ENCODE results near the gene HIGD1A. TPM values are rescaled to one million over a fixed set of nuclear protein-coding genes. Genes with fewer than 3 reads are reported as not detected.

HIGD1A gene
- total RNA-seq, 2 donors from 2014 or later = 46.4 to 84.4 TPM

DNA sequence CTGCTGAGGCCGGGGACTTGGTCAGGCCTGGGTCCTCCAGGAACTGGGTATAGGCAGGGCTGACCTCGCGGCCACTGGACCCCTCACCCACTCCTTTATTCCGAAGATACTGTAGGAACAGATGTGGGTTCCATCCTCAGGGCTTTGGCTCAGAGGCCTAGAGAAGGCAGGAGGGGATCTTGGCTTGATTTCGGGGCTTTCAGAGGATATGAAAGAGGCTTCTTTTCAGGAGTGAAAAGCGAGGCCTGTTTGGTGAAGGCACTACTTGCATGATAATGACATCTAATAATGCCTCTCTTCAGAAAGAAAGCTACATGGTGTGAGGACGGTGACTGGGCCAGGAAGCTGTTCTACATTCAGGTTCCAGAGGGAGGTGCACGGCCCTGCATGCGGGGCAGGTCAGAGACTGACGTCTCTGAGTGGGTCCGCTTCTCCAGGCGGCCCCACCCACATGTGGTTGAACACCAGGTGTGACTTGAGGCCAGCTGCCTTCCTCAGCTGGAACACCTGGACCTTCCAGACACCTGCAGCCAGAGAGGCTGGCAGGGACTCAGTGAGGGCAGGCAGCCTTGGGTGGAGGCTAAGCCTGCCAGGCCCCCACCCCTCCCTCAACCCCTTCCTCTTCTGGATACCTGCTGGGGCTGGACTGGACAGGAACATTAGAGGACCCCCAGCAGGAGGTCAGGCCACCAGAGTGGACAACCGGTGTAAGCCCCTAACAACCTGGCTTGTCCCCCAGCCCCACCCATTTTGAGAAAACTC, 70.6 kb downstream of the HIGD1A start:
- Mint-ChIP-seq H3K4me3 (no peak overlapping the region), H3K27ac (no peak overlapping the region), H3K4me1 (no peaks in the 10 kb centered on the region), H3K9me3 (no peaks in the 10 kb centered on the region), H3K27me3 (no peaks in the 10 kb centered on the region), H3K36me3 (ENCODE audit: low read depth) (no peaks in the 10 kb centered on the region)
- ATAC-seq (replicated peaks) = no peak

Other genes starting within 250 kb of the HIGD1A start
- gene SEC22C, start 222.5 kb downstream of the HIGD1A start, total RNA-seq = 10 to 100 TPM; 32.3 to 46.9 TPM
- 10 to 100 TPM; 55.7 to 69.8 TPM for gene SS18L2, start 213.6 kb downstream of the HIGD1A start, total RNA-seq
- 100 to 1,000 TPM in 1 of 2 donors, 10 to 100 TPM in 1; 81.8 to 122 TPM for gene NKTR, start 203.8 kb downstream of the HIGD1A start, total RNA-seq
- 1 to 10 TPM in 1 of 2 donors, under 1 TPM in 1; 0.19 to 1.2 TPM for gene ZBTB47, start 150.8 kb downstream of the HIGD1A start, total RNA-seq
- gene KLHL40, start 119.0 kb downstream of the HIGD1A start, total RNA-seq = not detected
- gene HHATL, start 101.7 kb downstream of the HIGD1A start, total RNA-seq = not detected
- under 1 TPM in 1 of 2 donors, not detected in 1; 0.24 TPM for gene CCDC13, start 31.2 kb downstream of the HIGD1A start, total RNA-seq
- gene ACKR2, start 5.0 kb upstream of the HIGD1A start, total RNA-seq = 1 to 10 TPM in 1 of 2 donors, under 1 TPM in 1; 0.77 to 1.3 TPM
- not detected for gene CYP8B1, start 71.4 kb upstream of the HIGD1A start, total RNA-seq
- under 1 TPM; 0.06 to 0.24 TPM for gene ZNF662, start 101.7 kb upstream of the HIGD1A start, total RNA-seq
- gene GASK1A, start 174.8 kb upstream of the HIGD1A start, total RNA-seq = not detected